GM10266 (cell line): Measurements from ENCODE around the gene MRGPRF.

Experiments
- DNase-seq: peaks from one replicate; pipeline ENCODE4 v3.0.0; 2012; ENCODE audit errors: extremely low spot score
- TF ChIP-seq, protein P1 (sequence below): IDR thresholded peaks from 2 replicates; pipeline ENCODE4 v1.5.1; 2012; ENCODE audit warnings: mild to moderate bottlenecking, low read depth; ENCODE audit not compliant: control insufficient read depth, insufficient read depth; ENCODE audit errors: missing control alignments

MRGPRF gene

DNA sequence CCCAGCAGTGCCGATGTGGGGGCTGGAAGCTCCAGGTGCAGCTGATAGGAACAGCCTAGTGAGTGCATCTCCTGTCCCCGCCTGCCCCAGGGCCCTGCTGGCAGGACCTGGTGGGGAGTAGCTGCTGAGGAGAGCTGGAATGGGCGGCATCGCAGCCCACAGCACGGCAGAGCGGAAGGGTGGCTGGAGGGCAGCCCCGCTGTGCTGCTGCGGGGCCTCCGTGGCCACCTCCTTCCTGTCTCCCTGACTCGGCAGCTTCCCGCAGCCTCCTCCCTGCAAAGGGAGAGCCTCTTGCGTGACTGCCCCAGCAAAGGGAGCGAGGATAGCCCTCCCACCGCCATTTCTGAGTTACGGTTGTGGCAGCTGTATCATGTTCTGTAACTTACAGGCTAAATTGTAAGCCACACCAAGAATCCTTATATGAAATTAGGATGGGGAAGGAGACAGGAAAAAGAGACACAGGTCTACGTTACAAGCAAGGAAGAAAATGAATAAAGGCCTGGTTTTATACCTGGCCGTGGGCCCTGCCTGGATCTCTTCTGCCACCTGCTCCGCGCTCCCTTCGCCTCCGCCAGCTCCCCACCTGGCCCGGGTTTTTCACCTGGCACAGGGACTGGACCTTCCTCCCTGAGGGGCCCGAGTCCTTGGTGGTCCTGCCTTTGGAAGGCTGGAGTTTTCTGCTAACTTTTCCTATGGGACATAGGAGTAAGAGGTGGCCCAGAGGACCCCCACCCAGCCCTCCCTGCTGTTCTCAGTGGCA lies 45.6 kb upstream of the MRGPRF start:
- no peak for DNase-seq
- TF ChIP-seq, protein P1, sequence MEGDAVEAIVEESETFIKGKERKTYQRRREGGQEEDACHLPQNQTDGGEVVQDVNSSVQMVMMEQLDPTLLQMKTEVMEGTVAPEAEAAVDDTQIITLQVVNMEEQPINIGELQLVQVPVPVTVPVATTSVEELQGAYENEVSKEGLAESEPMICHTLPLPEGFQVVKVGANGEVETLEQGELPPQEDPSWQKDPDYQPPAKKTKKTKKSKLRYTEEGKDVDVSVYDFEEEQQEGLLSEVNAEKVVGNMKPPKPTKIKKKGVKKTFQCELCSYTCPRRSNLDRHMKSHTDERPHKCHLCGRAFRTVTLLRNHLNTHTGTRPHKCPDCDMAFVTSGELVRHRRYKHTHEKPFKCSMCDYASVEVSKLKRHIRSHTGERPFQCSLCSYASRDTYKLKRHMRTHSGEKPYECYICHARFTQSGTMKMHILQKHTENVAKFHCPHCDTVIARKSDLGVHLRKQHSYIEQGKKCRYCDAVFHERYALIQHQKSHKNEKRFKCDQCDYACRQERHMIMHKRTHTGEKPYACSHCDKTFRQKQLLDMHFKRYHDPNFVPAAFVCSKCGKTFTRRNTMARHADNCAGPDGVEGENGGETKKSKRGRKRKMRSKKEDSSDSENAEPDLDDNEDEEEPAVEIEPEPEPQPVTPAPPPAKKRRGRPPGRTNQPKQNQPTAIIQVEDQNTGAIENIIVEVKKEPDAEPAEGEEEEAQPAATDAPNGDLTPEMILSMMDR, result no peak

DNA sequence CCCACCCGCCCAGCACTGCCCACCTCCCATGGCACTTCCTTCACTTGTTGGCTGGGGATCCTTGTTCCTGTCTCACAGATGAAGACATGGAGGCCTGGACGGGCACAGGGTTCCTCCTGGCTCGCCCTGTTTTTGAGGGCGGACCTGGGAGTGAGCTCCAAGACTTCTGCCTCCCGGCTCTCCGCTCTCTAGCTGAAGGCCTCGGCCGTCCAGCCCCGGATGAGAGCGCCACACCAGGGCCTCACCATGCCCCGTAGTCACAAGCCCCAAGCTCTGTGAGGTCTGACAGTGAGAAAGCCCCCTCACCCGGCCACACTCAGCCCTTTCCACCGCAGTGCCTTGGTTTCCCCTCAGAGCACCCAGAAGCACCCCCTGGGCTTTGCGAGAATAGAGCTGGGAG lies 44.8 kb upstream of the MRGPRF start:
- TF ChIP-seq, protein P1, result no peak
- no peak for DNase-seq

GRCh38 chr11:69057236-69057635 lies 44.2 kb upstream of the MRGPRF start:
- no peak for DNase-seq
- TF ChIP-seq, protein P1, result no peak

- TF ChIP-seq, protein P1, result no peak
- peak; percentile 87 for DNase-seq
These were observed 42.8 kb upstream of the MRGPRF start for GRCh38 chr11:69055598-69056516.

DNA sequence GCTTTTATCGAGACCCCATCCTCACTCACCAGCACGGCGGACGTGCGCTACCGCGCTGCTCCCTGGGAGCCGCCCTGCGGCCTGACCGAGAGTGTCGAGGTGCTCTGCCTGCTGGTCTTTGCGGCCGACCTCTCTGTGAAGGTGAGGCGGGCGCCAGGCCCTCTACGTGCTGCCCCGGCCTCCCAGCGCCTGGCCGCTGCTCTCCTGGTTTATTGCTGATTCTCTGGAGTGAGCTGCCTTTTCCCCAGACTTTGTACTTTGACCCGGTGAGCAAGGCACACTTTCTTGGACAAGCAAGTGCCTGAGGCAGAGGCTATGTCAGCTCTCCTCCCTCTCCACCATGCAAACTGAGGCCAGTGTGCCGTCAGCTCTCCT lies 42.2 kb upstream of the MRGPRF start:
- TF ChIP-seq, protein P1, result no peak
- DNase-seq, result no peak

DNA sequence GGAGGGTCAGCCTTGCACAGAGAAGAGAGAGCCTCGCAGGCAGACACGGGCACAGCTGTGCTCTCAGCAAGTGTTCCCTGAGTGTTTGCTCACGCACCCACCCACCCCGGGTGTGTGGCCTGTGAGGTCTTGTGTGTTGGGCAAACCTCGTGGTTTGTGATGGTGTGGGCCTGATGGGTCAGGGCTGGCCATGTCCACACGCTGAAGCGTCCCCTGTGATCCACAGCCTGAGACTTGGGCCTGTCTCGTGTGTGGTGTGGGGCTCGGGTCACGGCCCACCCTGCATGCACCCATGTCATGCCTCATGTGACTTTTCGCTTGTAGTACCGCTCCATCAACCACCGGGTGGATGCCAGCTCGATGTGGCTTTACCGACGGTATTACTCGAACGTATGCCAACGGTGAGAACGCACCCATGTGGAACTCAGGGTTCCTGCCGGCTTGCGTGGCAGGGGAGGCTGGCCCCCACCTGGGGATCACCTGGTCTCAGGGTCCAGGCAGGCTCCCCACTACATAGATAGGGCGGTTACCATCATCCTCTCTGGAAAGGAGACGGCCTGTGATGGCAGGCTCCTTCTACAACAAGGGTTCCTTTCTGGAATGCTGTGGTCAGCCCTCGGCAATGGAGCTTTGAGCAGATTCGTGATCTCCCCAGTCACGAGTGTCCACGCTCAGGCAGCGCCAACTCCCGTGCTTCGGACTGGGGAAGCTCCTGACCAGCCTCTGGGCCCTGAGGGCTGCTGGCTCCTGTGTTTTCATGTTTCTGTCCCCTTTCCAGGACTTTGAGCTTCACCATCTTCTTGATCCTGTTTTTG lies 41.6 kb upstream of the MRGPRF start:
- TF ChIP-seq, protein P1, result no peak
- DNase-seq, result no peak
